Heart right ventricle (tissue), 16 donors: ENCODE data around the gene FCER1G. TPM values are rescaled to one million over a fixed set of nuclear protein-coding genes. Genes with fewer than 3 reads are reported as not detected.
A peak's percentile ranks its signal among the peaks of the same experiment; 100 is the strongest.

Source experiments
- ATAC-seq, 8 donors: fragments of 200-7000 bp; cut with Tn5 transposase; one replicate each; pipeline ENCODE4 v1.9.1; 2020; ENCODE audit warnings: mild to moderate bottlenecking in 8 of 8, moderate library complexity in 8 of 8, moderate number of reproducible peaks in 1 of 8
- DNase-seq, 2 donors: peaks; one replicate each; pipeline ENCODE4 v3.0.0-alpha.2; 2020
- H3K27ac ChIP-seq, 10 donors: fragments of 200-600 bp; sonication (generic) in 2 of 10; one replicate each; pipeline versions ENCODE4 v1.5.0 to v1.8.0; 2020 to 2022; ENCODE audit warnings: mild to moderate bottlenecking in 3 of 10
- H3K27me3 ChIP-seq, 7 donors: fragments of 200-600 bp; one replicate each; pipeline ENCODE4 v1.8.0; 2021 to 2022; ENCODE audit warnings: mild to moderate bottlenecking in 2 of 7
- H3K36me3 ChIP-seq, 9 donors: fragments of 200-600 bp; sonication (generic) in 1 of 9; one replicate each; pipeline versions ENCODE4 v1.5.0 to v1.8.0; 2020 to 2022; ENCODE audit warnings: mild to moderate bottlenecking in 2 of 9
- H3K4me1 ChIP-seq, 9 donors: fragments of 200-600 bp; sonication (generic) in 1 of 9; one replicate each; pipeline versions ENCODE4 v1.5.0 to v1.8.0; 2020 to 2022; ENCODE audit warnings: mild to moderate bottlenecking in 4 of 9
- H3K4me3 ChIP-seq, 10 donors: fragments of 200-600 bp; sonication (generic) in 2 of 10; one replicate each; pipeline versions ENCODE4 v1.5.0 to v1.8.0; 2020 to 2022; ENCODE audit warnings: mild to moderate bottlenecking in 7 of 10, moderate library complexity in 2 of 10
- H3K9me3 ChIP-seq, 11 donors: fragments of 200-600 bp in 10 of 11; sonication (generic) in 2 of 11; one replicate each; pipeline versions ENCODE4 v1.5.0 to v1.8.0; 2013 to 2022; ENCODE audit warnings: mild to moderate bottlenecking in 2 of 11, control low read depth in 1 of 11, moderate library complexity in 1 of 11
- CTCF ChIP-seq, 9 donors: fragments of 200-600 bp; sonication (generic) in 2 of 9; IDR thresholded peaks; one replicate each; pipeline versions ENCODE4 v1.5.0 to v1.8.0; 2021 to 2022; ENCODE audit warnings: antibody characterized with exemption in 9 of 9, mild to moderate bottlenecking in 5 of 9, moderate library complexity in 1 of 9
- WGBS, 2 donors: extraction: QIAGEN DNeasy Blood & Tissue Kit; methylation state at CpG; one replicate each; pipeline ENCODE4 v1.1.7; 2013; ENCODE audit warnings: inconsistent platforms in 1 of 2; 5-methylcytosine and 5-hydroxymethylcytosine counted together
- intact Hi-C, 10 donors: fragments of 100-400 bp; cut with DNase I; formaldehyde crosslinking; loops; one replicate each; pipeline versions ENCODE4 v1.11.1 to v1.14.2; 2022
- polyA plus RNA-seq, 2 donors: library from polyadenylated mRNA; stranded (reverse); fragments of 200-250 nt; gene quantifications; one replicate each; pipeline ENCODE4 v1.2.3, GENCODE V29; 2013
- total RNA-seq, 10 donors: library from RNA; stranded (reverse); fragmentation: NEBNext Ultra II Directional in 3 of 10; extraction: Animal tissue kit (Norgen Biotek cat#: 25700) in 3 of 10; gene quantifications; one replicate each; pipeline versions ENCODE4 v1.2.1 to v1.2.4, GENCODE V29; 2021 to 2023
- donor health status: Arrhythmogenic right ventricular cardiomyopathy.
- donor health status: ischemic (EF 13 %, LVEDD 7.1; RV severe dilation, severe dysfunction).
- donor health status: healthy with polysubstance abuse.
- donor health status: DM: no; HTN: yes; CAD: no.
- donor health status: DM: no; HTN: no; CAD: no.
- donor health status: ischemic (EF 25% LVEDD 6.9; RV normal size, moderate dysfunction).
- donor health status: ischemic (EF 25% LVEDD 5.7; RV mildly dilated, moderate dysfunction).
- donor health status: healthy.
- donor health status: DM: yes; HTN: yes; CAD: no.
- donor health status: Ischemic cardiomyopathy.
- donor health status: ischemic (EF 35%, LVEDD 5.7; RV mildly dilated, moderate dysfunction).
- donor health status: nonischemic (EF 11% LVEDD 7.7; RV severe dilation, severe dysfunction).
- donor health status: DM: yes; HTN: yes; CAD: no.
- donor health status: PGD.
- donor health status: ischemic (EF 29% LVEDD 5.4; RV normal size, mild dysfunction).
- donor health status: nonischemic (EF 23%, LVEDD 6.1; RV moderate dilation, normal function).

FCER1G gene
- total and polyA plus RNA-seq, 12 donors = 2.0 to 65.8 (median 11.5) TPM

DNA sequence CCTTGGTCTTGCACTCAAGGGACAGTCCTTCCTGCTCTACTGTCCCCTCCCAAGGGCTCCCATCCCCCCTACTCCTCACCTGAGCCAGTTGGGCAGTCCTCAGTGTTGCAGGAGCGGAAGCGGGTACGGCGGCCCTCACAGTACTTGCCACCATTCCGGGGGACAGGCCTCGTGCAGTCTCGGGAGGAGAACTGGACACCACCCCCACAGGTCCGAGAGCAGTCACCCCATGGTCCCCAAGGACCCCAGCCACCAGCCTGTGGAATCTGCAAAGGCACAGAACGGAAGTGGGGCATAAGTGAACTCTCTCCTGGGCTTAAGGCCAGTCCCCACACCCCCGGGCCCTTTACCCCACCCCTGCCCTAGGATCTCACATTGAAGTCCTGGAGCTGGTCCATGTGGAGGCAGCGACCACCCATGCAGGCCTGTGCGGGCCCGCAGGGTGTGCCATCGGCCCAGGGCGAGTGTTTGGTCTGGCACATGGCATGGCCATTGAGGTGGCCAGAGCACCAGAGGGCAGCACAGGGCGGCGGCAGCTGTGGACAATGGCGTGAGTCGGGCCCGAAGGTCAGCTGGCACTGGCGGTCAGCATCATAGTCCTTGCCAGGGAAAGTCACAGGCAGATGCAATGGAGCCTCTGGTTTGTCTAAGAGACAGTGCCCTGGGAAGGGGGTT is 21.4 kb upstream of the FCER1G start:
- H3K4me1 ChIP-seq = peaks cover 16 to 73% (median 58%) of the 10 kb centered on the region in 9 donors

GRCh38 chr1:161195171-161195570 is 19.9 kb upstream of the FCER1G start:
- H3K27ac ChIP-seq = peak overlapping the region in 5 of 10 donors; percentile 12 to 100 (median 41)
- H3K27me3 ChIP-seq = no peaks in the 10 kb centered on the region
- ATAC-seq = no peak
- H3K4me1 ChIP-seq = peaks cover 26 to 81% (median 65%) of the 10 kb centered on the region in 9 donors
- no peaks in the 10 kb centered on the region for H3K9me3 ChIP-seq
- 74 to 76% methylated on average over 4 of the region's 4 CpGs for WGBS, 2 donors
- no peak for TF ChIP-seq CTCF (IDR thresholded peaks at IDR 0.05)
- H3K36me3 ChIP-seq = peaks cover 0 to 64% (median 0%) of the 10 kb centered on the region in 9 donors
- H3K4me3 ChIP-seq = peak overlapping the region in 7 of 10 donors; percentile 16 to 67 (median 57)
- intact Hi-C loops = loop anchor here in 4 of 10 donors (10.0 kb wide), 1 partner anchor 190 kb away; no protein-coding TSS in a partner anchor
- DNase-seq = no peak

More for the DNA sequence above, 21.4 kb upstream of the FCER1G start:
- Histone ChIP-seq H3K27ac (peak overlapping the region in 6 of 10 donors; percentile 17 to 100 (median 41)), H3K27me3 (no peaks in the 10 kb centered on the region), H3K4me3 (peak overlapping the region in 7 of 10 donors; percentile 5 to 67 (median 22)), H3K9me3 (no peaks in the 10 kb centered on the region), H3K36me3 (peaks cover 0 to 77% (median 0%) of the 10 kb centered on the region in 9 donors)
- WGBS, 2 donors = 76 to 79% methylated on average over 21 of the region's 21 CpGs
- intact Hi-C loops = loop anchor here in 6 of 10 donors (2.0 to 10.0 kb wide), 4 partner anchors 15 to 194 kb away; partner anchors contain the start of gene TOMM40L (in 1 of the 6)
- DNase-seq (no peak), ATAC-seq (peak in 2 of 8 donors; percentile 4 to 10)
- peak in 2 of 9 donors; percentile 12 to 21 for TF ChIP-seq CTCF (IDR thresholded peaks at IDR 0.05)

GRCh38 chr1:161196111-161196510 is 19.0 kb upstream of the FCER1G start:
- no peak for TF ChIP-seq CTCF (IDR thresholded peaks at IDR 0.05)
- Histone ChIP-seq H3K27me3 (no peaks in the 10 kb centered on the region), H3K4me1 (peaks cover 35 to 91% (median 74%) of the 10 kb centered on the region in 9 donors), H3K36me3 (peaks cover 0 to 56% (median 0%) of the 10 kb centered on the region in 9 donors), H3K27ac (peak overlapping the region in 6 of 10 donors; percentile 96 to 100 (median 98)), H3K9me3 (no peaks in the 10 kb centered on the region), H3K4me3 (peak overlapping the region in 9 of 10 donors; percentile 35 to 67 (median 57))
- WGBS, 2 donors = 85 to 93% methylated on average over 7 of the region's 7 CpGs
- intact Hi-C loops = loop anchor here in 4 of 10 donors (10.0 kb wide), 1 partner anchor 189 kb away; no protein-coding TSS in a partner anchor
- DNase-seq (no peak), ATAC-seq (no peak)

DNA sequence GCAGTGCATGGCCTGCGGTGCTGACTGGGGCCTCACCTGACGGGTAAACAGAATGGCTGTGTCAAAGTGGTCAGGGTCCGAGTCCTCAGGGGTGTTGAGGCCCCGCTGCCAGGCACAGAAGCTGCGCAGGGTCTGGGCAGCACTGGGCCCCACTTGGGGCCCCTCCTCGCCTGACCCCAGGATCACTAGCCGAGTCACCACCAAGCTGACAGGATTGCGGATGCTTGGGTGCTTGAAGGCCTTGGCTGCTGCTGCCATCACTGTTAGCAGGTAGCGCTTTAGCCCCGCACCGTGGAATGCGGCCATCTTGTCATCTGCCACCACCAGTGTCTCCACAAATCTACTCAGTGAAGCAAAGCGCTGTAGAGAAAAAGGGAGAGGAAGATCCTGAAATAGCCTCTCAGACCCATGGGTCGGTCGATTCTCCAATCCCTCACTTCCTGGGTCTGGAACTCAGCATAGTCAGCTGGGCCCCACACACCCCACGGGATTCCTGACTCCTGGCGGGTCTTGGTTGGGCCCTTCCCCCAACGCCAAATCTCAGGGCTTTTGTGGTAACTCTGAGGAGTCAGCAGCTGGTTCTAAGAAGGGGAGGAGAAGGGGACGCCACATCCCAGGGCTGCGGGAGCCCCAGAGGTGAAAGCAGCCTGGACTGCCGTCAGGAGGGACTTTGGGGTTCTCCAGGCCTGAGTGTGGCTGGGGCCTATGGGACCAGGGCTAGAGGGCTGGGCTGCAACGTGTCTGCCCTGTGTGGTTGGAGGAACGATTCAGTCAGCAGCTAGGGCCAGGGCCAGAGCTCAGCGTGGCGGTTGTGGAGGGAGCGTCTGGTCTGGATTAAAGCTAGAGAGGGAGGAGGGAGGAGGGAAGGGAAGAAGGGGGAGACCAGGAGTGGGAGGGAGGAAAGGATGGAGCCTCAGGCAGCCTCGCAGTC is 18.3 kb upstream of the FCER1G start:
- H3K9me3 ChIP-seq = no peaks in the 10 kb centered on the region
- H3K36me3 ChIP-seq = peaks cover 0 to 49% (median 0%) of the 10 kb centered on the region in 9 donors
- H3K27ac ChIP-seq = peak overlapping the region; percentile 80 to 100 (median 98)
- ATAC-seq (peak in 1 of 8 donors; percentile 1), DNase-seq (peak; percentile 52 to 60)
- intact Hi-C loops = loop anchor here in 4 of 10 donors (10.0 kb wide), 1 partner anchor 188 kb away; no protein-coding TSS in a partner anchor
- H3K27me3 ChIP-seq = no peaks in the 10 kb centered on the region
- no peak for TF ChIP-seq CTCF (IDR thresholded peaks at IDR 0.05)
- H3K4me3 ChIP-seq = peak overlapping the region; percentile 28 to 67 (median 57)
- peaks cover 35 to 97% (median 81%) of the 10 kb centered on the region in 9 donors for H3K4me1 ChIP-seq
- 66% methylated on average over 27 of the region's 27 CpGs for WGBS, 2 donors
